Measurements from ENCODE around the gene PDPK1.
"Not testable (repeated sequence)": the region's sequence is repeated elsewhere in the genome, so short reads cannot be mapped to it uniquely, and the experiment has no call there.

PDPK1 gene

GRCh38 chr16:2550283-2550878, 12.6 kb downstream of the PDPK1 start:
- not testable (repeated sequence) for DNase-seq

GRCh38 chr16:2551420-2551889, 13.6 kb downstream of the PDPK1 start:
- not testable (repeated sequence) for DNase-seq

GRCh38 chr16:2554709-2555425, 17.0 kb downstream of the PDPK1 start:
- not testable (repeated sequence) for DNase-seq

- DNase-seq = not testable (repeated sequence)
Measured at GRCh38 chr16:2557150-2557549, 19.3 kb downstream of the PDPK1 start.

- not testable (repeated sequence) for DNase-seq
Measured at GRCh38 chr16:2560131-2560797, 22.4 kb downstream of the PDPK1 start.

- peak; percentile 81 for DNase-seq
Measured at GRCh38 chr16:2560798-2561133, 22.9 kb downstream of the PDPK1 start.

- DNase-seq = not testable (repeated sequence)
Measured at GRCh38 chr16:2567506-2567905, 29.7 kb downstream of the PDPK1 start.

- not testable (repeated sequence) for DNase-seq
Measured at GRCh38 chr16:2568573-2568972, 30.8 kb downstream of the PDPK1 start.

GRCh38 chr16:2572704-2573103, 34.9 kb downstream of the PDPK1 start:
- not testable (repeated sequence) for DNase-seq

GRCh38 chr16:2575839-2576238, 38.0 kb downstream of the PDPK1 start:
- DNase-seq = not testable (repeated sequence)

GRCh38 chr16:2577044-2577443, 39.2 kb downstream of the PDPK1 start:
- not testable (repeated sequence) for DNase-seq

- DNase-seq = not testable (repeated sequence)
Measured at GRCh38 chr16:2578905-2579304, 41.1 kb downstream of the PDPK1 start.

- not testable (repeated sequence) for DNase-seq
Measured at GRCh38 chr16:2580143-2580542, 42.3 kb downstream of the PDPK1 start.

- not testable (repeated sequence) for DNase-seq
Measured at GRCh38 chr16:2580818-2581217, 43.0 kb downstream of the PDPK1 start.

GRCh38 chr16:2584729-2585650, 47.2 kb downstream of the PDPK1 start:
- no peak for DNase-seq

GRCh38 chr16:2585651-2586081, 47.8 kb downstream of the PDPK1 start:
- DNase-seq = no peak

GRCh38 chr16:2586241-2586640, 48.4 kb downstream of the PDPK1 start:
- peak; percentile 61 for DNase-seq

GRCh38 chr16:2586901-2587480, 49.2 kb downstream of the PDPK1 start:
- DNase-seq = no peak

- DNase-seq = no peak
Measured at GRCh38 chr16:2587891-2588565, 50.2 kb downstream of the PDPK1 start.

GRCh38 chr16:2591476-2592240, 53.8 kb downstream of the PDPK1 start:
- DNase-seq = no peak

GRCh38 chr16:2592786-2593185, 55.0 kb downstream of the PDPK1 start:
- no peak for DNase-seq

All from activated CD8-positive, alpha-beta memory T cell treated with anti-CD3 and anti-CD28 coated beads, Interleukin-2, amount 50 U/mL, for 48 hours (primary cell).